ENCODE results near the gene GPBAR1. TPM values are rescaled to one million over a fixed set of nuclear protein-coding genes. Genes with fewer than 3 reads are reported as not detected.

The GPBAR1 gene
- polyA plus RNA-seq, 3 donors: 26.0 to 181 (median 143) TPM

GRCh38 chr2:218229851-218230250 is 31.0 kb upstream of the GPBAR1 start:
- DNase-seq: no peak

GRCh38 chr2:218230882-218231281 is 29.9 kb upstream of the GPBAR1 start:
- Histone ChIP-seq H3K36me3 (replicated peaks in 1 of 2; ENCODE audit: control insufficient read depth in 1 of 2, insufficient read depth in 2 of 2, low read length in 2 of 2) (peaks cover 79 to 94% of the 10 kb centered on the region in 2 donors), H3K4me2 (replicated peaks; ENCODE audit: extremely low read depth, low read length, poor library complexity, severe bottlenecking) (peak overlapping the region; percentile 25), H3K9me3 (replicated peaks in 1 of 2; ENCODE audit: control insufficient read depth in 1 of 2, insufficient read depth in 1 of 2, low read length in 2 of 2) (no peaks in the 10 kb centered on the region), H3K27me3 (ENCODE audit: control insufficient read depth in 2 of 2, insufficient read depth in 2 of 2, low read length in 2 of 2) (no peaks in the 10 kb centered on the region), H2AFZ (ENCODE audit: insufficient read depth, low read depth, low read length, poor library complexity, severe bottlenecking) (no peak overlapping the region), H3K4me1 (ENCODE audit: control insufficient read depth in 1 of 2, insufficient read depth in 2 of 2, low read length in 2 of 2) (peaks cover 44 to 52% of the 10 kb centered on the region in 2 donors), H3K79me2 (ENCODE audit: insufficient read depth, low read length) (peaks cover 87% of the 10 kb centered on the region), H4K20me1 (ENCODE audit: insufficient read depth, low read length) (peaks cover 100% of the 10 kb centered on the region), H3K9ac (ENCODE audit: insufficient read depth, low read length, poor library complexity, severe bottlenecking) (no peak overlapping the region), H3K27ac (ENCODE audit: low read depth in 1 of 2, low read length in 2 of 2) (peak overlapping the region; percentile 68 to 76), H3K4me3 (replicated peaks in 1 of 3; ENCODE audit: low read depth in 2 of 3, low read length in 3 of 3) (peak overlapping the region in 1 of 3 experiments; percentile 64)
- peaks cover 0 to 2% (median 0%) of the 10 kb centered on the region in 7 donors for H3K9me3 Mint-ChIP-seq
- WGBS (ENCODE audit: insufficient coverage): no CpG with 5 or more reads among the region's 1 CpG
- peaks cover 74 to 89% of the 10 kb centered on the region in 2 donors for H3K36me3 Mint-ChIP-seq
- TF ChIP-seq CTCF (IDR thresholded peaks at IDR 0.05): peak; percentile 56
- no peaks in the 10 kb centered on the region for H3K27me3 Mint-ChIP-seq (ENCODE audit: low read depth in 3 of 3)
- peaks cover 47% of the 10 kb centered on the region for H3K4me1 Mint-ChIP-seq
- DNase-seq: peak; percentile 36 to 45 (median 38)
- H3K4me3 Mint-ChIP-seq: no peak overlapping the region
- intact Hi-C loops (cut with micrococcal nuclease): loop anchor here in 1 of 2 donors (5.0 kb wide), 1 partner anchor 44 kb away; no protein-coding TSS in a partner anchor
- H3K27ac Mint-ChIP-seq: peak overlapping the region; percentile 18 to 88 (median 85)

More at GRCh38 chr2:218229851-218230250, 31.0 kb upstream of the GPBAR1 start:
- Histone ChIP-seq H3K4me2 (replicated peaks; ENCODE audit: extremely low read depth, low read length, poor library complexity, severe bottlenecking) (peak overlapping the region; percentile 72), H3K4me3 (replicated peaks in 1 of 3; ENCODE audit: low read depth in 2 of 3, low read length in 3 of 3) (peak overlapping the region in 2 of 3 experiments; percentile 4 to 64), H2AFZ (ENCODE audit: insufficient read depth, low read depth, low read length, poor library complexity, severe bottlenecking) (no peak overlapping the region), H3K27ac (ENCODE audit: low read depth in 1 of 2, low read length in 2 of 2) (peak overlapping the region; percentile 68 to 76), H3K9ac (ENCODE audit: insufficient read depth, low read length, poor library complexity, severe bottlenecking) (peak overlapping the region; percentile 8), H4K20me1 (ENCODE audit: insufficient read depth, low read length) (peaks cover 100% of the 10 kb centered on the region), H3K27me3 (ENCODE audit: control insufficient read depth in 2 of 2, insufficient read depth in 2 of 2, low read length in 2 of 2) (no peaks in the 10 kb centered on the region), H3K36me3 (replicated peaks in 1 of 2; ENCODE audit: control insufficient read depth in 1 of 2, insufficient read depth in 2 of 2, low read length in 2 of 2) (peaks cover 79 to 94% of the 10 kb centered on the region in 2 donors), H3K79me2 (ENCODE audit: insufficient read depth, low read length) (peaks cover 87% of the 10 kb centered on the region), H3K9me3 (replicated peaks in 1 of 2; ENCODE audit: control insufficient read depth in 1 of 2, insufficient read depth in 1 of 2, low read length in 2 of 2) (no peaks in the 10 kb centered on the region), H3K4me1 (ENCODE audit: control insufficient read depth in 1 of 2, insufficient read depth in 2 of 2, low read length in 2 of 2) (peaks cover 52 to 61% of the 10 kb centered on the region in 2 donors)
- H3K36me3 Mint-ChIP-seq: peaks cover 76 to 89% of the 10 kb centered on the region in 2 donors
- no peak for TF ChIP-seq CTCF (IDR thresholded peaks at IDR 0.05)
- intact Hi-C loops (cut with micrococcal nuclease): loop anchor here in 1 of 2 donors (5.0 kb wide), 1 partner anchor 43 kb away; no protein-coding TSS in a partner anchor
- H3K27me3 Mint-ChIP-seq (ENCODE audit: low read depth in 3 of 3): no peaks in the 10 kb centered on the region
- 46% methylated on average over 2 of the region's 4 CpGs for WGBS (ENCODE audit: insufficient coverage)
- peaks cover 0 to 2% (median 0%) of the 10 kb centered on the region in 7 donors for H3K9me3 Mint-ChIP-seq
- peaks cover 56% of the 10 kb centered on the region for H3K4me1 Mint-ChIP-seq
- no peak overlapping the region for H3K4me3 Mint-ChIP-seq
- H3K27ac Mint-ChIP-seq: peak overlapping the region; percentile 73 to 88 (median 84)
